ENCODE data around the gene PCDHGA12. TPM values are rescaled to one million over a fixed set of nuclear protein-coding genes. Genes with fewer than 3 reads are reported as not detected.
"Not testable (repeated sequence)": the region's sequence is repeated elsewhere in the genome, so short reads cannot be mapped to it uniquely, and the experiment has no call there.

PCDHGA12 gene
- total and polyA plus RNA-seq, 8 donors = 0.12 to 7.4 (median 2.4) TPM; not detected in 1

DNA sequence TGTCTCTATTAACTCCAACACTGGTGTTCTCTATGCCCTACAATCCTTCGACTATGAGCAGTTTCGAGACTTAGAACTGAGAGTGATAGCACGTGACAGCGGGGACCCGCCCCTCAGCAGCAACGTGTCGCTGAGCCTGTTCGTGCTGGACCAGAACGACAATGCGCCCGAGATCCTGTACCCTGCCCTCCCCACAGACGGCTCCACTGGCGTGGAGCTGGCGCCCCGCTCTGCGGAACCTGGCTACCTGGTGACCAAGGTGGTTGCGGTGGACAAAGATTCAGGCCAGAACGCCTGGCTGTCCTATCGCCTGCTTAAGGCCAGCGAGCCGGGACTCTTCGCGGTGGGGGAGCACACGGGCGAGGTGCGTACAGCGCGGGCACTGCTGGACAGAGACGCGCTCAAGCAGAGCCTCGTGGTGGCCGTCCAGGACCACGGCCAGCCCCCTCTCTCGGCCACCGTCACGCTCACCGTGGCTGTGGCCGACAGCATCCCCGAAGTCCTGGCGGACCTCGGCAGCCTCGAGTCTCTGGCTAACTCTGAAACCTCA lies 7.5 kb upstream of the PCDHGA12 start:
- Histone ChIP-seq H3K4me3 (no peak overlapping the region), H3K9me3 (peaks cover 79 to 100% (median 99%) of the 10 kb centered on the region in 4 donors), H3K27ac (no peak overlapping the region), H3K4me1 (peaks cover 0 to 26% (median 7%) of the 10 kb centered on the region in 4 donors), H3K27me3 (peaks cover 0 to 78% (median 20%) of the 10 kb centered on the region in 3 donors), H3K36me3 (peaks cover 0 to 36% (median 5%) of the 10 kb centered on the region in 4 donors)
- no peak for DNase-seq
- TF ChIP-seq POLR2A (IDR thresholded peaks at IDR 0.05) = no peak
- no peak for TF ChIP-seq EP300 (IDR thresholded peaks at IDR 0.05)
- TF ChIP-seq POLR2AphosphoS5 (IDR thresholded peaks at IDR 0.05) = no peak
- TF ChIP-seq, protein P1, sequence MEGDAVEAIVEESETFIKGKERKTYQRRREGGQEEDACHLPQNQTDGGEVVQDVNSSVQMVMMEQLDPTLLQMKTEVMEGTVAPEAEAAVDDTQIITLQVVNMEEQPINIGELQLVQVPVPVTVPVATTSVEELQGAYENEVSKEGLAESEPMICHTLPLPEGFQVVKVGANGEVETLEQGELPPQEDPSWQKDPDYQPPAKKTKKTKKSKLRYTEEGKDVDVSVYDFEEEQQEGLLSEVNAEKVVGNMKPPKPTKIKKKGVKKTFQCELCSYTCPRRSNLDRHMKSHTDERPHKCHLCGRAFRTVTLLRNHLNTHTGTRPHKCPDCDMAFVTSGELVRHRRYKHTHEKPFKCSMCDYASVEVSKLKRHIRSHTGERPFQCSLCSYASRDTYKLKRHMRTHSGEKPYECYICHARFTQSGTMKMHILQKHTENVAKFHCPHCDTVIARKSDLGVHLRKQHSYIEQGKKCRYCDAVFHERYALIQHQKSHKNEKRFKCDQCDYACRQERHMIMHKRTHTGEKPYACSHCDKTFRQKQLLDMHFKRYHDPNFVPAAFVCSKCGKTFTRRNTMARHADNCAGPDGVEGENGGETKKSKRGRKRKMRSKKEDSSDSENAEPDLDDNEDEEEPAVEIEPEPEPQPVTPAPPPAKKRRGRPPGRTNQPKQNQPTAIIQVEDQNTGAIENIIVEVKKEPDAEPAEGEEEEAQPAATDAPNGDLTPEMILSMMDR (IDR thresholded peaks at IDR 0.05) = no peak
- intact Hi-C loops (cut with DNase I; ENCODE audit: low total_unique reads) = no loop called here
- 23 to 34% (median 24%) methylated on average over 15 to 42 of the region's 42 CpGs for WGBS, 5 donors

DNA sequence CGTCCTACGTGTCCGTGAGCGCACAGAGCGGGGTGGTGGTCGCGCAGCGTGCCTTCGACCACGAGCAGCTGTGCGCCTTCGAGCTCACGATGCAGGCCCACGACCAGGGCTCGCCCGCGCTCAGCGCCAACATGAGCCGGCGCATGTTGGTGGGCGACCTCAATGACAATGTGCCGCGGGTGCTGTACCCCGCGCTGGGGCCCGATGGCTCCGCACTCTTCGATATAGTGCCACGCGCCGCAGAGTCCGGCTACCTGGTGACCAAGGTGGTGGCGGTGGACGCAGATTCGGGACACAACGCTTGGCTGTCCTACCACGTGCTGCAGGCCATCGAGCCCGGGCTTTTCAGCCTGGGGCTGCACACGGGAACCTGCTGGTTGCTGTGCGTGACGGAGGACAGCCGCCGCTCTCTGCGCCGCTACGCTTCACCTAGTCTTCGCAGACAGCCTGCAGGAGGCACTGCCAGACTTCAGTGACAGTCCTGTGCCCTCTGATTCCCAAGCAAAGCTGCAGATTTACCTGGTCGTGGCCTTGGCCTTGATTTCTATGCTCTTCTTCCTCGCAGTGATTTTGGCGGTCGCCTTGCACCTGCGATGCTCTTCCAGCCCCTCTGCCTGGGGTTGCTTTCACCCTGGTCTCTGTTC lies 2.4 kb upstream of the PCDHGA12 start:
- peaks cover 0 to 32% (median 8%) of the 10 kb centered on the region in 4 donors for H3K36me3 ChIP-seq
- intact Hi-C loops (cut with DNase I; ENCODE audit: low total_unique reads) = no loop called here
- DNase-seq = no peak
- WGBS, 5 donors = 35 to 44% (median 42%) methylated on average over 16 to 53 of the region's 53 CpGs
- TF ChIP-seq, protein P1 (IDR thresholded peaks at IDR 0.05) = no peak
- TF ChIP-seq POLR2A (IDR thresholded peaks at IDR 0.05) (no peak), POLR2AphosphoS5 (IDR thresholded peaks at IDR 0.05) (no peak), EP300 (IDR thresholded peaks at IDR 0.05) (no peak)
- peaks cover 0 to 11% (median 0%) of the 10 kb centered on the region in 4 donors for H3K4me1 ChIP-seq
- H3K27ac ChIP-seq = no peak overlapping the region
- peaks cover 0 to 74% (median 15%) of the 10 kb centered on the region in 3 donors for H3K27me3 ChIP-seq
- peaks cover 63 to 100% (median 99%) of the 10 kb centered on the region in 4 donors for H3K9me3 ChIP-seq
- H3K4me3 ChIP-seq = no peak overlapping the region

DNA sequence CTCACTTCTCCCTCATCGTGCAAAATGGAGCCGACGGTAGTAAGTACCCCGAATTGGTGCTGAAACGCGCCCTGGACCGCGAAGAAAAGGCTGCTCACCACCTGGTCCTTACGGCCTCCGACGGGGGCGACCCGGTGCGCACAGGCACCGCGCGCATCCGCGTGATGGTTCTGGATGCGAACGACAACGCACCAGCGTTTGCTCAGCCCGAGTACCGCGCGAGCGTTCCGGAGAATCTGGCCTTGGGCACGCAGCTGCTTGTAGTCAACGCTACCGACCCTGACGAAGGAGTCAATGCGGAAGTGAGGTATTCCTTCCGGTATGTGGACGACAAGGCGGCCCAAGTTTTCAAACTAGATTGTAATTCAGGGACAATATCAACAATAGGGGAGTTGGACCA lies 979 bp downstream of the PCDHGA12 start:
- Histone ChIP-seq H3K4me3 (peak overlapping the region; percentile 20 to 34 (median 29)), H3K4me1 (peaks cover 0 to 10% (median 0%) of the 10 kb centered on the region in 4 donors), H3K9me3 (peaks cover 58 to 100% (median 94%) of the 10 kb centered on the region in 4 donors), H3K36me3 (peaks cover 0 to 16% (median 6%) of the 10 kb centered on the region in 4 donors), H3K27ac (no peak overlapping the region), H3K27me3 (peaks cover 0 to 64% (median 12%) of the 10 kb centered on the region in 3 donors)
- DNase-seq = peak in 1 of 2 donors; percentile 13
- TF ChIP-seq POLR2A (IDR thresholded peaks at IDR 0.05) (no peak), EP300 (IDR thresholded peaks at IDR 0.05) (no peak)
- TF ChIP-seq, protein P1 (IDR thresholded peaks at IDR 0.05) = no peak
- 18 to 26% (median 20%) methylated on average over 12 to 37 of the region's 37 CpGs for WGBS, 5 donors
- intact Hi-C loops (cut with DNase I; ENCODE audit: low total_unique reads) = no loop called here

DNA sequence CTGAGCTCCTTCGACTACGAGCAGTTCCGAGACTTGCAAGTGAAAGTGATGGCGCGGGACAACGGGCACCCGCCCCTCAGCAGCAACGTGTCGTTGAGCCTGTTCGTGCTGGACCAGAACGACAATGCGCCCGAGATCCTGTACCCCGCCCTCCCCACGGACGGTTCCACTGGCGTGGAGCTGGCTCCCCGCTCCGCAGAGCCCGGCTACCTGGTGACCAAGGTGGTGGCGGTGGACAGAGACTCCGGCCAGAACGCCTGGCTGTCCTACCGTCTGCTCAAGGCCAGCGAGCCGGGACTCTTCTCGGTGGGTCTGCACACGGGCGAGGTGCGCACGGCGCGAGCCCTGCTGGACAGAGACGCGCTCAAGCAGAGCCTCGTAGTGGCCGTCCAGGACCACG lies 2.0 kb downstream of the PCDHGA12 start:
- H3K27ac ChIP-seq; H3K4me3 ChIP-seq; intact Hi-C loops (cut with DNase I; ENCODE audit: low total_unique reads); DNase-seq: not testable (repeated sequence)
- peaks cover 0 to 14% (median 4%) of the 10 kb centered on the region in 4 donors for H3K36me3 ChIP-seq
- H3K9me3 ChIP-seq = peaks cover 48 to 99% (median 89%) of the 10 kb centered on the region in 4 donors
- WGBS, 5 donors = 23 to 33% (median 30%) methylated on average over 8 to 38 of the region's 38 CpGs
- peaks cover 0 to 56% (median 12%) of the 10 kb centered on the region in 3 donors for H3K27me3 ChIP-seq
- H3K4me1 ChIP-seq = peaks cover 0 to 10% (median 0%) of the 10 kb centered on the region in 4 donors

DNA sequence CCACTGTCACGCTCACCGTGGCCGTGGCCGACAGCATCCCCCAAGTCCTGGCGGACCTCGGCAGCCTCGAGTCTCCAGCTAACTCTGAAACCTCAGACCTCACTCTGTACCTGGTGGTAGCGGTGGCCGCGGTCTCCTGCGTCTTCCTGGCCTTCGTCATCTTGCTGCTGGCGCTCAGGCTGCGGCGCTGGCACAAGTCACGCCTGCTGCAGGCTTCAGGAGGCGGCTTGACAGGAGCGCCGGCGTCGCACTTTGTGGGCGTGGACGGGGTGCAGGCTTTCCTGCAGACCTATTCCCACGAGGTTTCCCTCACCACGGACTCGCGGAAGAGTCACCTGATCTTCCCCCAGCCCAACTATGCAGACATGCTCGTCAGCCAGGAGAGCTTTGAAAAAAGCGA lies 2.4 kb downstream of the PCDHGA12 start:
- peaks cover 0 to 10% (median 0%) of the 10 kb centered on the region in 4 donors for H3K4me1 ChIP-seq
- H3K27ac ChIP-seq; intact Hi-C loops (cut with DNase I; ENCODE audit: low total_unique reads); H3K4me3 ChIP-seq; DNase-seq: not testable (repeated sequence)
- peaks cover 0 to 13% (median 4%) of the 10 kb centered on the region in 4 donors for H3K36me3 ChIP-seq
- peaks cover 0 to 52% (median 12%) of the 10 kb centered on the region in 3 donors for H3K27me3 ChIP-seq
- H3K9me3 ChIP-seq = peaks cover 44 to 99% (median 87%) of the 10 kb centered on the region in 4 donors
- 16 to 31% (median 24%) methylated on average over 22 to 29 of the region's 29 CpGs for WGBS, 5 donors
